ENCODE data around the gene ERG28.

DNA sequence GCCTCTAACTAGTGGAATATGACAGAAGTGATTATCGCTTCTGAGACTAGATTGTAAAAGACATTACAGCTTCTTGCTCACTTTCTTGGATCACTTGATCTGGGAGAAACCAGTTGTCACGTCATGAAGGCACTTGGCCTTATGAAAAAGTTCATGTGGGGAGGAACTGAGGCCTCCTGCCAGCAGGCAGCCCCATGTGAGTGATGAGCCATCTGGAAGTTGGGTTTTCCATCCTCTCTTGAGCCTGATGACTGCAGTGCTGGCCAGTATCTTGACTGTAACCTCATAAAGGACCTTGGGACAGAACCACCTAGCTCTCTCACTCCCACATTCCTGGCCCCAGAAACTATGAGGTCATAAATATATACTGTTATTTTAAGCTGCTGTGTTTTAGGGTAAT lies 28.3 kb upstream of the ERG28 start:
- no peak for TF ChIP-seq POLR2A (IDR thresholded peaks at IDR 0.05; ENCODE audit: borderline replicate concordance, extremely low read depth, insufficient read depth, insufficient read length)
- TF ChIP-seq SIN3A (IDR thresholded peaks at IDR 0.05; ENCODE audit: low read depth): no peak
